ENCODE results near the gene TFDP2. TPM values are rescaled to one million over a fixed set of nuclear protein-coding genes. Genes with fewer than 3 reads are reported as not detected.

Gene TFDP2
- total and polyA plus RNA-seq, 9 of the 15 experiments (the other 6 are each of a cell fraction or from before 2014, with no cell fraction given), result 95.6 to 179 (median 126) TPM

GRCh38 chr3:142165194-142165593, 15.8 kb upstream of the TFDP2 start:
- no peak overlapping the region for H3K27ac ChIP-seq (ENCODE audit: extremely low read depth, low read depth, low read length)
- H3K4me1 ChIP-seq (replicated peaks in 1 of 2; ENCODE audit: control insufficient read depth in 2 of 2, insufficient read depth in 2 of 2, low read length in 2 of 2), result no peaks in the 10 kb centered on the region
- WGBS (ENCODE audit: insufficient coverage, low coverage, missing lambda C conversion rate), result 71% methylated on average over 3 of the region's 3 CpGs
- H3K9me3 ChIP-seq (replicated peaks; ENCODE audit: control insufficient read depth, insufficient read depth, low read depth, low read length), result no peaks in the 10 kb centered on the region
- H3K9me1 ChIP-seq (ENCODE audit: control insufficient read depth, insufficient read depth, low read length), result no peaks in the 10 kb centered on the region
- no peak overlapping the region for H3K4me3 ChIP-seq
- no peaks in the 10 kb centered on the region for H3K79me2 ChIP-seq (ENCODE audit: control insufficient read depth, insufficient read depth, low read length)
- no peak overlapping the region for H3K4me2 ChIP-seq (ENCODE audit: insufficient read depth, low read length)
- no peak for DNase-seq (ENCODE audit: extremely low read depth in 1 of 4, low spot score in 3 of 4)
- H2AFZ ChIP-seq (ENCODE audit: low read depth, low read length), result no peak overlapping the region
- in situ Hi-C loops (cut with MboI), result no loop called here
- no peaks in the 10 kb centered on the region for H3K27me3 ChIP-seq (ENCODE audit: control insufficient read depth in 2 of 2, insufficient read depth in 2 of 2, low read length in 2 of 2)
- TF ChIP-seq SMARCC2 (IDR thresholded peaks at IDR 0.05; ENCODE audit: low read depth) (no peak), MEIS2 (IDR thresholded peaks at IDR 0.05; ENCODE audit: partially characterized antibody) (peak; percentile 22)
- FAIRE-seq, result no peak
- ChIA-PET CTCF (ENCODE audit: low intra/inter-chr PET ratio) (no interaction called here), POLR2A (interaction anchor here (0.7 to 1.1 kb wide), 2 partner anchors 10 to 17 kb away, joined by 3 read pairs; no protein-coding TSS in a partner anchor)
- BruUV-seq (replicated peaks), result no TSS peak
- no peak for ATAC-seq
- H3K36me3 ChIP-seq (ENCODE audit: control insufficient read depth, insufficient read depth, low read length), result peaks cover 28% of the 10 kb centered on the region
- no peak overlapping the region for H3K9ac ChIP-seq (ENCODE audit: insufficient read depth in 1 of 2, low read depth in 2 of 2, low read length in 2 of 2)
- intact Hi-C loops (cut with micrococcal nuclease), result no loop called here
- H4K20me1 ChIP-seq (replicated peaks; ENCODE audit: control insufficient read depth, insufficient read depth, low read length), result no peaks in the 10 kb centered on the region

- no TSS peak for BruUV-seq (replicated peaks)
These were observed 9.9 kb upstream of the TFDP2 start for GRCh38 chr3:142159083-142159740.

More at GRCh38 chr3:142159083-142159740, 9.9 kb upstream of the TFDP2 start:
- ATAC-seq, result no peak
- Histone ChIP-seq H3K9ac (ENCODE audit: insufficient read depth in 1 of 2, low read depth in 2 of 2, low read length in 2 of 2) (no peak overlapping the region), H3K9me1 (ENCODE audit: control insufficient read depth, insufficient read depth, low read length) (no peaks in the 10 kb centered on the region), H3K27ac (ENCODE audit: extremely low read depth, low read depth, low read length) (no peak overlapping the region), H3K9me3 (replicated peaks; ENCODE audit: control insufficient read depth, insufficient read depth, low read depth, low read length) (no peaks in the 10 kb centered on the region), H3K4me2 (ENCODE audit: insufficient read depth, low read length) (no peak overlapping the region), H3K4me3 (no peak overlapping the region), H3K79me2 (ENCODE audit: control insufficient read depth, insufficient read depth, low read length) (no peaks in the 10 kb centered on the region), H4K20me1 (replicated peaks; ENCODE audit: control insufficient read depth, insufficient read depth, low read length) (no peaks in the 10 kb centered on the region), H3K4me1 (replicated peaks in 1 of 2; ENCODE audit: control insufficient read depth in 2 of 2, insufficient read depth in 2 of 2, low read length in 2 of 2) (no peaks in the 10 kb centered on the region), H2AFZ (ENCODE audit: low read depth, low read length) (no peak overlapping the region), H3K36me3 (ENCODE audit: control insufficient read depth, insufficient read depth, low read length) (peaks cover 9% of the 10 kb centered on the region; the same call in 1 of the 3 replicates), H3K27me3 (ENCODE audit: control insufficient read depth in 2 of 2, insufficient read depth in 2 of 2, low read length in 2 of 2) (no peaks in the 10 kb centered on the region)
- no peak for FAIRE-seq
- ChIA-PET CTCF (ENCODE audit: low intra/inter-chr PET ratio) (no interaction called here), POLR2A (no interaction called here)
- intact Hi-C loops (cut with micrococcal nuclease) (no loop called here), in situ Hi-C loops (cut with MboI) (no loop called here)
- no peak for DNase-seq (ENCODE audit: extremely low read depth in 1 of 4, low spot score in 3 of 4)
- TF ChIP-seq RBM25 (IDR thresholded peaks at IDR 0.05; ENCODE audit: low read depth, low read length, severe bottlenecking), result peak; percentile 65
- TF ChIP-seq SNAPC5 (CRISPR knock-in tag; IDR thresholded peaks at IDR 0.05), result no peak
- WGBS (ENCODE audit: insufficient coverage, low coverage, missing lambda C conversion rate), result 47% methylated on average over 4 of the region's 4 CpGs

Data from K562 (cell line).